ENCODE measurements around the gene SIAH1.
"Not testable (repeated sequence)": the region's sequence is repeated elsewhere in the genome, so short reads cannot be mapped to it uniquely, and the experiment has no call there.

SIAH1 gene

DNA sequence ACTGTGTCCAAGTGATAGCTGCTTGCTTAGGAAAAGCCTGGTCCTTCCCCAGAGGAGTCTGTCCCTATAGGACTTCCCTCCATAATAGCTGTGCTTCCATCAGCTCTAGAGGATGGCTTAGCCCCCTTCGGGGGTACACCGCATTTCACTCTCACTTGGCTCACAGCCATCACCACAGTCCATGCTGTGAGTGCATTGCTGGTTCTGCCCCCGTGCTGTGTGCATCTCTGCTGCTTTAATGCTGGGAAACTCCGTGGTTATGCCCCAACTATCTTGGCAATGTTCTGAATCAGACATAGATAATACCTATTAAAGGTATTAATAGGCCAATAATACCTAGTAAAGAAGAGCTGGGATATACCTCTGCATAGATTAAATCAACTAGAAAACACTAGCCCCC lies 58.3 kb downstream of the SIAH1 start:
- DNase-seq, result no peak

DNA sequence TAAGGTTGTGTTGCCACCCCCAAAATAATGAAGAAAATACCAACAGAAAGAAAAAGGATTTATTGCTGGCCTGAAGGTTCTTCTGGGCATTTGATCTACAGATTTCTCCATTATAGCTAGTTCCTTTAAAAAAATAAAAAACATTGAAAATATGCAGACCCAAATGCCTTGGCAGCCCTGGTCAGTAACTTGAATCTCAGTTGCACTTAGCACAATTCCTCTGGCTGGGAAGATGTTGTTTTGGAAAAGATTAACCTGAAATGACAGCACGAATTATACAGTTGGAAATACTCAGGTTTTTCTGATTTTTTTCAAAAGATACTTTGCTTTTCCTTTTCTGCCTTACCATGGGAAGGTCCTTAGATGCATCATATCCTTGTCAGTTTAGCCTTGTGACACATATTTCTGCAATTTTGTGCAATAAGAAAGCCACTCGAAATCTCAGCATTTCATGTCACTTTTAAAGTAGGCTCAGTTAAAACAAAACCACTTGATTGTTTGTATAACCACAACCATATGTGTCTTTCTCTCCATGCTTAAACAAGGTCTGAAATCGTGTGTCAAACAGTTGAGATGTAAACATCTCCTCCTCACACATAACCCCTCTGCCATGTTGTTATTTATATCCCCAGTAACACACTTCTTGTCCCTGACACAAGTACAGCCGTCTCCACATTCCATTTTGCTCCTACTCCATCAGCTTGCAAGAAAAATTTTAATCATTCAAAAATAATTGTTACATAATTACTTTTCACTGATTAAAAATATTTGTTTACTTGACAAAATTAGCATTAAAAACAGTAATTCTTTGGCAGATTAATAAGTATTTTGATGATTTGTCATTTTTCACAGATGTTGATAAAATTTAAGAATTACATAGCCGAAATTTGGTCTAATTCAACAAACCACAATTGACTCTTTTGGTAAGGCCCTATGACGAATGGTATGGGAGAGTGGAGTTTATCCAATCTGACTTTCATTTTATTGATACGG lies 61.1 kb downstream of the SIAH1 start:
- no peak for DNase-seq

DNA sequence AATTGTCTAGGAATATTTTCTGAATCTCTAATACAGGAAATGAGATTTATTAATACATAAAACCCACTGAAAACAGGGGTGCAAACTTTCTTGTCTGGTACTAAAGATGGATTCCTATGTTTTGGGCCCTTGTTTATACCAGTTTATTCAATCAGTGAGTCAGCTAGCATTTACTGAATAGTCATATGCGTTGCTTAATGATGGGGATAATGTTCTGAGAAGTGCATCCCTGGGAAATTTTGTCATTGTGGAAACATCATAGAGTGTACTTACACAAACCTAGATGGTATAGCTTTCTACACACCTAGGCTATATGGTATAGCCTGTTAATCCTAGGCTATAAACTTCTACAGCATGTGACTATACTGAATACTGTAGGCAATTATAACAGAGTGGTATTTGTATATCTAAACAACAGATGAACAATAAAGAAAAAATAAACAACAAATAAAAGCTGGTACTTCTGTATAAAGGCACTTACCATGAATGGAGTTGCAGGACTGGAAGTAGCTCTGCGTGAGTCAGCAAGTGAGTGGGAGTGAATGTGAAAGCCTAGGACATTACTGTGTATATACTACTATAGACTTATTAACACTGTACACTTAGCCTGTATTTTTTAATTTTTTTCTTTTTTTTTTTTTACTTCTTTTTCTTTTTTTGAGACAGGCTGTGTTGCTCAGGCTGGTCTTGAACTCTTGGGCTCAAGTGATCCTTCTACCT lies 63.7 kb downstream of the SIAH1 start:
- DNase-seq, result no peak

DNA sequence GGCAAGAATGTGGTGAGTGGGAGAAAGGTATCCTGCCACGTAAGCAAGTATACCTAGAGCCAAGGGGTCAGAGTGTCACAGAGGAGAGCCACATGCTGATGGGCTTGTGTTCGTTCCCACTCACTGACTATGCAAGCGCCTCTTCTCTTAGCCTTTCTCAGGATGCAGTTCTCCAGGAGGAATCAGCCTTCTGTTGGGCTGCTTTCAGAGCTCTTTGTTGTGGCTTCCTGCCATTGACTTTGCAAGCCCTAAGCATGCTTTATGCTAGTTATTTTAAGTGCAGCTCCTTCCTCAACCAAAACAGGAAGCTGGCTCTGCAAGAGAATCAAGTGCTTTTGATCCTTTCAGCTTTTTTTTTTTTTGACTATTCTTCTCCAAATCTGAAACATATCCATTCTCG lies 66.6 kb downstream of the SIAH1 start:
- no peak for DNase-seq

DNA sequence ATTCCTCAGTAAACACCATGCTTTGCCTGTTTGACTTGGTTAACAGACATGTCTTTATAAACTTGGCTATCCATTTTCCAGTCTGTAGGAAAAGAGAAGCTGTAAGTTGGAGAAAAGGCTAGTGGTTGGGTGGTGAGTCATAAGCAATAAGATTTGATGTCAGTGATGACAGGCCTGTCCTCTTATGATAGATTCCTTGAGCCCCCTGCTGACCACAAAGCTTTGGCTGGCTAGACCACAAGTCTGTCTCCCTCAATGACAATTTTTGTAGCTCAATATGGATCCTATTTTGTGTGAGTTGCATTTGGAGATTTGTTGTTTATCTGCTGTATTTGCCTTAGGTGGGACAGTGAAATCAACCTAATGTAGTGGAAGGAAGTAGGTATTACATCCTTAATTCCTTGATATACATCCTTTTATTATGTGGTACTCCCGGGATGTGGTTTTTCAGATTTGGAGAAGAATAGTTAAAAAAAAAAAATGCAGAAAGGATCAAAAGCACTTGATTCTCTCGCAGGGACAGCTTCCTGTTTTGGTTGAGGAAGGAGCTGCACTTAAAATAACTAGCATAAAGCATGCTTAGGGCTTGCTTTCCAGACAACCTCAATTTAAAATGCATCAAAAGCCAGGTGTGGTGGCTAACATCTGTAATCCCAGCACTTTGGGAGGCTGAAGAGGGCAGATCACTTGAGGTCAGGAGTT lies 67.4 kb downstream of the SIAH1 start:
- no peak for DNase-seq

DNA sequence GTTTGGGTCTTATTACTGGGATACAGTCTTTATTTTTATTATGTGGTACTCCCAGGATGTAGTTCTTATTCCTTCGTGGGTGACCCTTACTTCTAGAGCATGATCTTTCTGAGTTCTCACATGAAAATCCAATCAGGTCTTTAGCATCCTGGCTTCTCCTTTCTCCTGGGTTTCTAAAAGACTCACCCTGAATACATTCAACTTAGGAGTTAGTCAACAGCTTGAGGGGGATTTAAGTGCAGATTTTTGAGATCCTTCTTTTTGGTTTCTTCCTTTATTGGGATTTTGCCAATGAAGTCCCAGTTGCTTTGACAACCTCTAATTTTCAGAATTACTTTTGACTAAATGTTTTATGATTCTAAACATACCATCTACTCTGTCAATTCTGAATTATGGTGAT lies 68.2 kb downstream of the SIAH1 start:
- no peak for DNase-seq

DNA sequence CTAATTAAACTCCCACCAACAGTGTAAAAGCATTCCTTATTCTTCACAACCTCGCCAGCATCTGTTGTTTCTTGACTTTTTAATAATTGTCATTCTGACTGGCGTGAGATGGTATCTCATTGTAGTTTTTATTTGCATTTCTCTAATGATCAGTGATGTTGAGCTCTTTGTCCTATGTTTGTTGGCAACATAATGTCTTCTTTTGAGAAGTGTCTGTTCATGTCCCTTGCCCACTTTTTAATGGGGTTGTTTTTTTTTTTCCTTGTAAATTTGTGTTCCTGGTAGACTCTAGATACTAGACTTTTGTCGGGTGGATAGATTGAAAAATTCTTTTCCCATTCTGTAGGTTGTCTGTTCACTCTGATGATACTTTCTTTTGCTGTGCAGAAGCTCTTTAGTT lies 71.3 kb downstream of the SIAH1 start:
- DNase-seq, result not testable (repeated sequence)

DNA sequence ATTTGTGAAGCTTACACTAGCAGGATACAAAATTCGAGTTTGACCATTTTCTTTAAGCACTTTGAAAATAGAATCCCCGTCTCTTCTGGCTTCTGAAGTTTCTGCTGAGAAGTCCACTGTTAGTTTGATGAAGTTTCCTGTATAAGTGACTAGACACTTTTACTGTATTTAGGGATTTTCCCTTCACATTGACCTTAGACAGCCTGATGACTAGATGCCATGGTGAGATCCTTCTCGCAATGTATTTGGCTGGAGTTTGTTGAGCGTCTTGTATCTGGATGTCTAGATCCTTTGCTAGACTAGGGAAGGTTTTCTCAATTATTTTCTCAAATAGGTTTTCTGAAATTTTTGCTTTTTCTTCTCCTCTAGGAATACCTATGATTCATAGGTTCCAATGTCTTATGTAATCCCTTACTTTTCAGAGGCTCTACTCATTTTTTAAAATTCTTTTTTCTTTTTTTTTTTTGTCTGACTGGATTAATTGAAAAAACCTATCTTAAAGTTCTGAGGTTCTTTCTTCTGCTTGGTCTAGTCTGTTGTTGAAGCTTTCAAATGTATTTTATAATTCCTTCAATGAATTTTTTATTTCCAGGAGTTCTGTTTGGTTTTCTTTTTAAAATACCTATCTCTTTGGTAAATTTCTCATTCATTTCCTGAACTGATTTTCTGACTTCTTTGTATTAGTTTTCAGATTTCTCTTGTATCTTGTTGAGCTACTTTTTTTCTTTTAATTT lies 74.1 kb downstream of the SIAH1 start:
- DNase-seq, result no peak
